Prostate gland (tissue), 2 donors: ENCODE measurements around the gene ITPR2.

Source experiments
- CTCF ChIP-seq, 4 experiments: fragments of 200-600 bp in 2 of 4; fragments of 450-650 bp in 2 of 4; sonication (generic) in 2 of 4; IDR thresholded peaks; 1 replicate in 3 of 4; 2 replicates in 1 of 4; pipeline ENCODE4 v1.5.1; 2016 to 2019; ENCODE audit warnings: antibody characterized with exemption in 4 of 4, mild to moderate bottlenecking in 2 of 4, moderate library complexity in 2 of 4
- POLR2A ChIP-seq: fragments of 450-650 bp; IDR thresholded peaks from one replicate; pipeline ENCODE4 v1.6.1; 2016; ENCODE audit warnings: antibody characterized with exemption, mild to moderate bottlenecking

DNA sequence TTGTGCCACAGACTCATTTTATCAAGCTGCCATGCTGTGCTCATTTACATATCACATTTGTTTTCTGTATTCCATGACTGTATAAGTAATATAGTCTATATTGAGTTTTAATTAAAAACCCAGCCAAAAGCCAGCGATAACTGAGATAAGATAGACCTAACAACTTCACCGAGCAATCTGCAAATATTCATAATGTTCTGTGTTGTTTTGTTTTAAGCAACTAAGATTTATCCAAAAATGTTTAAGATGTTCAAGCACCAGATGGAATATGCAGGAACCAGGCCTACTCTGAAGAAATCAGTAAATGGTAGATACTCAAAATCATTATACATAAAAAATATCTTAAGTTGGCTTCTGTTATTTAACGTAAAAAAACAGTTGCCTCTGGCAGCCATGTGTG is 295.3 kb downstream of the ITPR2 start:
- TF ChIP-seq CTCF (IDR thresholded peaks at IDR 0.05) (no peak), POLR2A (no peak)
